GM23248 (cell line): ENCODE data around the gene NFKBIA. TPM values are rescaled to one million over a fixed set of nuclear protein-coding genes. Genes with fewer than 3 reads are reported as not detected.

Experiments used
- DNase-seq: peaks from one replicate; pipeline ENCODE4 v3.0.0-alpha.2; 2015
- H2AFZ ChIP-seq: fragments of 200-600 bp; sonication (generic); 2 replicates; pipeline ENCODE4 v1.6.1; 2016; ENCODE audit warnings: antibody characterized with exemption
- H3F3A ChIP-seq: fragments of 200-600 bp; sonication (generic); 2 replicates; pipeline ENCODE4 v1.6.1; 2016; ENCODE audit warnings: mild to moderate bottlenecking, antibody characterized with exemption, mixed run types; ENCODE audit not compliant: insufficient read depth
- H3K27ac ChIP-seq: fragments of 200-600 bp; sonication (generic); 2 replicates; pipeline ENCODE4 v1.5.1; 2016; ENCODE audit warnings: mild to moderate bottlenecking
- H3K27me3 ChIP-seq: fragments of 200-600 bp; sonication (generic); replicated peaks from 2 replicates; pipeline ENCODE4 v1.6.1; 2016; ENCODE audit warnings: mild to moderate bottlenecking; ENCODE audit not compliant: insufficient read depth
- H3K36me3 ChIP-seq: fragments of 200-600 bp; sonication (generic); 2 replicates; pipeline ENCODE4 v1.6.1; 2016; ENCODE audit warnings: low read depth, mild to moderate bottlenecking
- H3K4me1 ChIP-seq: fragments of 200-600 bp; sonication (generic); 2 replicates; pipeline ENCODE4 v1.6.1; 2016; ENCODE audit warnings: mild to moderate bottlenecking; ENCODE audit not compliant: insufficient read depth
- H3K4me2 ChIP-seq: fragments of 200-600 bp; sonication (generic); one replicate; pipeline ENCODE4 v1.6.1; 2016; ENCODE audit warnings: mild to moderate bottlenecking; ENCODE audit not compliant: unreplicated experiment
- H3K4me3 ChIP-seq: fragments of 200-600 bp; sonication (generic); 2 replicates; pipeline ENCODE4 v1.5.1; 2016; ENCODE audit warnings: mild to moderate bottlenecking
- H3K79me2 ChIP-seq: fragments of 200-600 bp; sonication (generic); 2 replicates; pipeline ENCODE4 v1.6.1; 2016; ENCODE audit warnings: mild to moderate bottlenecking; ENCODE audit not compliant: insufficient read depth
- H3K9ac ChIP-seq: fragments of 200-600 bp; sonication (generic); 2 replicates; pipeline ENCODE4 v1.6.1; 2016; ENCODE audit warnings: mild to moderate bottlenecking
- H3K9me2 ChIP-seq: fragments of 200-600 bp; sonication (generic); 2 replicates; pipeline ENCODE4 v1.6.1; 2016; ENCODE audit warnings: mixed run types, mild to moderate bottlenecking, moderate library complexity; ENCODE audit not compliant: insufficient read depth
- H3K9me3 ChIP-seq: fragments of 200-600 bp; sonication (generic); one replicate; pipeline ENCODE4 v1.6.1; 2017; ENCODE audit warnings: low read depth
- H4K20me1 ChIP-seq: fragments of 200-600 bp; sonication (generic); 2 replicates; pipeline ENCODE4 v1.6.0; 2016; ENCODE audit not compliant: insufficient read depth
- EZH2 ChIP-seq: fragments of 200-600 bp; sonication (generic); IDR thresholded peaks from 2 replicates; pipeline ENCODE4 v1.6.1; 2018; ENCODE audit warnings: antibody characterized with exemption, mild to moderate bottlenecking; ENCODE audit not compliant: insufficient read depth, poor library complexity, severe bottlenecking
- EZH2phosphoT487 ChIP-seq: fragments of 200-600 bp; sonication (generic); IDR thresholded peaks from 2 replicates; pipeline ENCODE4 v1.6.1; 2018; ENCODE audit warnings: antibody characterized with exemption, moderate library complexity, mild to moderate bottlenecking, low read depth; ENCODE audit not compliant: insufficient read depth
- WGBS, 2 experiments: methylation state at CpG; one replicate each; pipeline ENCODE4 v1.1.6; 2015 to 2017; ENCODE audit warnings: low lambda C conversion rate in 2 of 2, low coverage in 1 of 2; ENCODE audit errors: missing lambda C conversion rate in 2 of 2; 5-methylcytosine and 5-hydroxymethylcytosine counted together
- in situ Hi-C: fragments of 300-500 bp; cut with MboI; formaldehyde crosslinking; loops from 2 replicates; pipeline ENCODE4 v1.15.0; 2020
- polyA plus RNA-seq: library from polyadenylated mRNA; unstranded; fragments of >200 nt; fragmentation: Nextera tagmentation; extraction: Ambion mirVana; gene quantifications from 2 replicates; pipeline ENCODE4 v1.2.1, GENCODE V29; 2016
- total RNA-seq: library from RNA; depleted of rRNA; stranded (reverse); fragments of >200 nt; shearing (Covaris generic); gene quantifications from 2 replicates; pipeline ENCODE4 v1.2.3, GENCODE V29; 2014

The NFKBIA gene
- total and polyA plus RNA-seq, 2 experiments from 2014 or later = 40.2 to 60.4 TPM

GRCh38 chr14:35405304-35405996, 901 bp upstream of the NFKBIA start:
- peaks cover 10% of the 10 kb centered on the region for H4K20me1 ChIP-seq
- H3K9ac ChIP-seq = peak overlapping the region; percentile 100
- peaks cover 22% of the 10 kb centered on the region for H3K79me2 ChIP-seq
- DNase-seq = peak; percentile 37
- TF ChIP-seq EZH2phosphoT487 (no peak), EZH2 (no peak)
- peaks cover 27% of the 10 kb centered on the region for H3K4me1 ChIP-seq
- H3K36me3 ChIP-seq = peaks cover 31% of the 10 kb centered on the region
- H3K4me3 ChIP-seq = peak overlapping the region; percentile 93
- H3K27ac ChIP-seq = peak overlapping the region; percentile 99
- WGBS, 2 experiments = 53 to 57% methylated on average over 14 of the region's 14 CpGs
- no peak overlapping the region for H2AFZ ChIP-seq
- H3F3A ChIP-seq = peaks cover 29% of the 10 kb centered on the region
- H3K9me2 ChIP-seq = no peaks in the 10 kb centered on the region
- no peaks in the 10 kb centered on the region for H3K27me3 ChIP-seq
- H3K9me3 ChIP-seq = no peaks in the 10 kb centered on the region
- in situ Hi-C loops = no loop called here
- H3K4me2 ChIP-seq = peak overlapping the region; percentile 86

DNA sequence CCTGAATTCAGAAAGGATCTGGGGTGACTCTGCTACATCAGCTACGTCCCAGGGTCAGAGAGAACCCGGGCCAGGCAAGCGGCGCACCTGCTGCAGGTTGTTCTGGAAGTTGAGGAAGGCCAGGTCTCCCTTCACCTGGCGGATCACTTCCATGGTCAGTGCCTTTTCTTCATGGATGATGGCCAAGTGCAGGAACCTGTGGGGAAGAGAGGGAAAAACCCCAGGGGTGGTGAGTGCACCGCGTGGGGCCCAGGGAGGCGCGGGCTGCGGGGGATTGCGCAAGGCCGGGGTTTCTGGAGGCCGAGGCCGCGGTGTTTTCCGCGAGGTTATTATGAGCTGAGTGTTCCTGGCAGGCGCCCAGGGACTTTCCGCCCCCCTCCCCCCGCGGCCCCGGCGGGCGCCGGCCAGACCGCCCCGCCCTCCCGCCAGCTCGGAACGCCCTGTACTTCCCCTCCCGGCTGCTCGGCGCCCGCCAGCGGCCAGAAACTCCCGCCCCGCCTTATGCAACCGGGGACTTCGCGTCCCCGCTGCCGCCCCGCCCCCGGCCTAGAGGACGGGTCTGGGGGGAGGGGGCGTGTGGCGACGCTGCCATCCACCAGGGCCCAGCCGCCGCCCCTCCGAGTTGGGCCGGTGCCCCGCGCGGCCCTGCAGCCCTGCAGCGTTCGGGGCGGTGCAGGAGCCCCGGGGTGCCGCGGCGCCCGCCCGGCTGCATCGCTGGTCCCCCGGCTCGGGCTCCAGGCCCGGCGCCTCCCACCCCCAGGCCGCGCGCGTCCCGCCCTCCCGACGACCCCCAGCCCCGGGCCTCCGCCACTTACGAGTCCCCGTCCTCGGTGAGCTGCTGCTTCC, 723 bp downstream of the NFKBIA start:
- H3K4me2 ChIP-seq = peak overlapping the region; percentile 93
- in situ Hi-C loops = no loop called here
- H3K4me3 ChIP-seq = peak overlapping the region; percentile 93
- H3F3A ChIP-seq = peaks cover 44% of the 10 kb centered on the region
- TF ChIP-seq EZH2 (no peak), EZH2phosphoT487 (no peak)
- peaks cover 32% of the 10 kb centered on the region for H3K36me3 ChIP-seq
- H4K20me1 ChIP-seq = peaks cover 10% of the 10 kb centered on the region
- H3K4me1 ChIP-seq = peaks cover 27% of the 10 kb centered on the region
- H3K27ac ChIP-seq = peak overlapping the region; percentile 99
- peaks cover 22% of the 10 kb centered on the region for H3K79me2 ChIP-seq
- H2AFZ ChIP-seq = no peak overlapping the region
- WGBS, 2 experiments = 1 to 2% methylated on average over 7 to 57 of the region's 81 CpGs
- peak; percentile 98 for DNase-seq
- no peaks in the 10 kb centered on the region for H3K9me2 ChIP-seq
- peak overlapping the region; percentile 100 for H3K9ac ChIP-seq
- H3K9me3 ChIP-seq = no peaks in the 10 kb centered on the region
- no peaks in the 10 kb centered on the region for H3K27me3 ChIP-seq

DNA sequence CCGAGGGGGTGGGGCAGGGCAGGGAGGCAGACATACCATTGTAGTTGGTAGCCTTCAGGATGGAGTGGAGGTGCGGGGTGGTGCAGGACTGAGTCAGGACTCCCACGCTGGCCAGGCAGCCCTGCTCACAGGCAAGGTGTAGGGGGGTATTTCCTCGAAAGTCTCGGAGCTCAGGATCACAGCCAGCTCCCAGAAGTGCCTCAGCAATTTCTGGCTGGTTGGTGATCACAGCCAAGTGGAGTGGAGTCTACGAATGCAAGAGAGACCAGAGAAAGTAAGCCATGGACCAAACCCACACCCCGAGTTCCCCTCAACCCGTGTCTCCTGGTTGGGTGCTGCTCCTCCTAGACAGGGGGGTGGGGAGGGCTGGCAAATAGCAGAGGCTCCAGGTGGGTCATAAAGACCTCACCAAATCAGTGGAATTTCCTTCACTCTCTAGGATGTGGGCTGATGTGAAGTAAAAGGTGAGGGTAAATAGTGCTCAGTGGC, 1.4 kb downstream of the NFKBIA start:
- H3K27ac ChIP-seq = peak overlapping the region; percentile 70
- H3K9me3 ChIP-seq = no peaks in the 10 kb centered on the region
- peaks cover 10% of the 10 kb centered on the region for H4K20me1 ChIP-seq
- H3K27me3 ChIP-seq = no peaks in the 10 kb centered on the region
- H3K4me2 ChIP-seq = peak overlapping the region; percentile 93
- peaks cover 22% of the 10 kb centered on the region for H3K79me2 ChIP-seq
- H3K4me3 ChIP-seq = peak overlapping the region; percentile 93
- no peaks in the 10 kb centered on the region for H3K9me2 ChIP-seq
- peaks cover 32% of the 10 kb centered on the region for H3K36me3 ChIP-seq
- WGBS, 2 experiments = 2 to 5% methylated on average over 4 to 8 of the region's 8 CpGs
- no peak overlapping the region for H2AFZ ChIP-seq
- H3F3A ChIP-seq = peaks cover 51% of the 10 kb centered on the region
- peak overlapping the region; percentile 100 for H3K9ac ChIP-seq
- in situ Hi-C loops = no loop called here
- H3K4me1 ChIP-seq = peaks cover 27% of the 10 kb centered on the region
- DNase-seq = peak; percentile 72
- TF ChIP-seq EZH2 = no peak
- no peak for TF ChIP-seq EZH2phosphoT487

DNA sequence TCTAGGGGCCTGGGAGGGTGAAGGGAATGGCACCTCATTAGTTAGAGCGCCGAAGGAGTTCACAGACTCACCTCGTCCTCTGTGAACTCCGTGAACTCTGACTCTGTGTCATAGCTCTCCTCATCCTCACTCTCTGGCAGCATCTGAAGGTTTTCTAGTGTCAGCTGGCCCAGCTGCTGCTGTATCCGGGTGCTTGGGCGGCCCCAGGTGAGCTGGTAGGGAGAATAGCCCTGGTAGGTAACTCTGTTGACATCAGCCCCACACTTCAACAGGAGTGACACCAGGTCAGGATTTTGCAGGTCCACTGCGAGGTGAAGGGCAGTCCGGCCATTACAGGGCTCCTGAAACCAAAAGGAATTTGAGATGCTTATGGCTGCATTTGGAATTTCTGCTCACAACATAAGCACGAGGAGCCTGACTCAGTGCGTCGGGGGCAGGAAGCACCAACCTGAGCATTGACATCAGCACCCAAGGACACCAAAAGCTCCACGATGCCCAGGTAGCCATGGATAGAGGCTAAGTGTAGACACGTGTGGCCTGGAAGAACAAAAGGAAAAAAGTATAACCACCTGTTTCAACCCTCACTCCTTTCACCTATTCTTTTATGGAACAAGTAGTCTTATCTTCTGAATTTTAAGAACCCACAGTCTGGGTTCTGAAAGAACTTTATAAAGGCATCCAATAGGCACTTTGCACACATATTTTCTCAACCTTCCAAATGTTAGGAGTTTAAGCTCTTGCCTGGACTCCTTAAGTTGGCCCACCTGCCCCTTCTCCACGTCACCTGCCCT, 2.0 kb downstream of the NFKBIA start:
- Histone ChIP-seq H3K9me3 (no peaks in the 10 kb centered on the region), H2AFZ (no peak overlapping the region), H3K4me3 (peak overlapping the region; percentile 93), H3K9me2 (no peaks in the 10 kb centered on the region), H3K9ac (peak overlapping the region; percentile 100), H3F3A (peaks cover 51% of the 10 kb centered on the region), H3K27me3 (no peaks in the 10 kb centered on the region), H4K20me1 (peaks cover 10% of the 10 kb centered on the region), H3K36me3 (peaks cover 32% of the 10 kb centered on the region), H3K4me2 (peak overlapping the region; percentile 93), H3K27ac (peak overlapping the region; percentile 70; the same call in 1 of the 2 replicates), H3K79me2 (peaks cover 22% of the 10 kb centered on the region), H3K4me1 (peaks cover 27% of the 10 kb centered on the region)
- in situ Hi-C loops = no loop called here
- WGBS, 2 experiments = 28 to 33% methylated on average over 14 of the region's 14 CpGs
- DNase-seq = peak; percentile 50
- no peak for TF ChIP-seq EZH2phosphoT487
- no peak for TF ChIP-seq EZH2
